ENCODE results near the gene SERPINF2. TPM values are rescaled to one million over a fixed set of nuclear protein-coding genes. Genes with fewer than 3 reads are reported as not detected.
"Not testable (repeated sequence)": the region's sequence is repeated elsewhere in the genome, so short reads cannot be mapped to it uniquely, and the experiment has no call there.

SERPINF2 gene
- total RNA-seq, 3 donors from 2014 or later: 18.4 to 30.1 (median 21.3) TPM

DNA sequence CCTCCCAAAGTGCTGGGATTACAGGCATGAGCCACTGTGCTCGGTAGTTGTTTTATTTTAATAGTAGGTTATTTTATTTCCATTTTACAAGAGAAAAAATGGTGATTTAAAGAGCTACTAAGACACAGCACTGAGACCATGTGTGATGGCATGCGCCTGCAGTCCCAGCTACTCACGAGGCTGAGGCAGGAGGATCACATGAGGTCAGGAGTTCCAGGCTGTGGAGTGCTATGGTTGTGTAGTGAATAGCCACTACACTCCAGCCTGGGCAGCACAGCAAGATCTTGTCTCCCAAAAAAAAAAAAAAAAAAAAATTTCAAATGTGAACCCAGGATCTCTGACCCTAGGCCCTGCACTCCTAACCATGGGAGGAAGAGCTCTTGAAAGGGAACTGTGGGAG lies 22.9 kb downstream of the SERPINF2 start:
- H3K27ac ChIP-seq: peak overlapping the region; percentile 68 to 70
- no peaks in the 10 kb centered on the region for H3K9me3 ChIP-seq
- no peak for DNase-seq (ENCODE audit: low spot score in 2 of 2)
- no peaks in the 10 kb centered on the region for H3K27me3 ChIP-seq
- H3K36me3 ChIP-seq: no peaks in the 10 kb centered on the region
- TF ChIP-seq POLR2AphosphoS5 (IDR thresholded peaks at IDR 0.05) (no peak), POLR2A (IDR thresholded peaks at IDR 0.05) (no peak)
- TF ChIP-seq, protein P1, sequence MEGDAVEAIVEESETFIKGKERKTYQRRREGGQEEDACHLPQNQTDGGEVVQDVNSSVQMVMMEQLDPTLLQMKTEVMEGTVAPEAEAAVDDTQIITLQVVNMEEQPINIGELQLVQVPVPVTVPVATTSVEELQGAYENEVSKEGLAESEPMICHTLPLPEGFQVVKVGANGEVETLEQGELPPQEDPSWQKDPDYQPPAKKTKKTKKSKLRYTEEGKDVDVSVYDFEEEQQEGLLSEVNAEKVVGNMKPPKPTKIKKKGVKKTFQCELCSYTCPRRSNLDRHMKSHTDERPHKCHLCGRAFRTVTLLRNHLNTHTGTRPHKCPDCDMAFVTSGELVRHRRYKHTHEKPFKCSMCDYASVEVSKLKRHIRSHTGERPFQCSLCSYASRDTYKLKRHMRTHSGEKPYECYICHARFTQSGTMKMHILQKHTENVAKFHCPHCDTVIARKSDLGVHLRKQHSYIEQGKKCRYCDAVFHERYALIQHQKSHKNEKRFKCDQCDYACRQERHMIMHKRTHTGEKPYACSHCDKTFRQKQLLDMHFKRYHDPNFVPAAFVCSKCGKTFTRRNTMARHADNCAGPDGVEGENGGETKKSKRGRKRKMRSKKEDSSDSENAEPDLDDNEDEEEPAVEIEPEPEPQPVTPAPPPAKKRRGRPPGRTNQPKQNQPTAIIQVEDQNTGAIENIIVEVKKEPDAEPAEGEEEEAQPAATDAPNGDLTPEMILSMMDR (IDR thresholded peaks at IDR 0.05): no peak
- no peak overlapping the region for H3K4me3 ChIP-seq
- H3K4me1 ChIP-seq: peaks cover 0 to 3% of the 10 kb centered on the region in 2 donors
- intact Hi-C loops (cut with DNase I; ENCODE audit: low total_unique reads): no loop called here

DNA sequence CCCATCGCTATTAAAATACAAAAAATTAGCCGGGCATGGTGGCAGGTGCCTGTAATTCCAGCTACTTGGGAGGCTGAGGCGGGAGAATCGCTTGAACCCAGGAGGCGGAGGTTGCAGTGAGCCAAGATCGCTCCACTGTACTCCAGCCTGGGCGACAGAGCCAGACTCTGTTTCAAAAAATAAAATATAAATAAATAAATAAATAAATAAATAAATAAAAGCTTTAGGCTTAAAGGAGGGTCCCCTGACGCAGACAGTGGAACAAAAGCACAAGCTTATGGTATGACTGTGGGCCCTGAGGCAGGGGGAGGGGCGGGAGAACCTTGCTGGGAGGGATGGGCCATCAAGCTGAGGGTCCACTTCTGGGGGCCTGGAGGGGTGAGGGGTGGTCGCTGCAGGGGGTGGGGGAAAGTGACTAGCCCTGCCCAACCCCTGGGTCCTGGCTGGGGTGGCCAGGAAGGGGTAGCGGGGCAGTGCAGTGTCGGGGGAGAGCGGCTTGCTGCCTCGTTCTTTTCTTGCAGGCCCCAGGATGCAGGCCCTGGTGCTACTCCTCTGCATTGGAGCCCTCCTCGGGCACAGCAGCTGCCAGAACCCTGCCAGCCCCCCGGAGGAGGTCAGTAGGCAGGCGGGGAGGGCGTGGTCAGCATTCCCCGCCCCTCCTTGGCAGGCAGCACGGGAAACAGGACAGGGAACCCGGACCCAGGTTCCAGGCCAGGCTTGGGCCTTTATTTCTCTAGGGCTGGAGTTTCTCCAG lies 23.9 kb downstream of the SERPINF2 start:
- Histone ChIP-seq H3K27ac (peak overlapping the region; percentile 70 to 74), H3K27me3 (no peaks in the 10 kb centered on the region), H3K4me1 (peaks cover 0 to 3% of the 10 kb centered on the region in 2 donors), H3K9me3 (no peaks in the 10 kb centered on the region), H3K36me3 (no peaks in the 10 kb centered on the region), H3K4me3 (no peak overlapping the region)
- intact Hi-C loops (cut with DNase I; ENCODE audit: low total_unique reads): no loop called here
- DNase-seq (ENCODE audit: low spot score in 2 of 2): no peak
- TF ChIP-seq POLR2A (IDR thresholded peaks at IDR 0.05) (no peak), POLR2AphosphoS5 (IDR thresholded peaks at IDR 0.05) (no peak)
- TF ChIP-seq, protein P1 (IDR thresholded peaks at IDR 0.05): no peak

DNA sequence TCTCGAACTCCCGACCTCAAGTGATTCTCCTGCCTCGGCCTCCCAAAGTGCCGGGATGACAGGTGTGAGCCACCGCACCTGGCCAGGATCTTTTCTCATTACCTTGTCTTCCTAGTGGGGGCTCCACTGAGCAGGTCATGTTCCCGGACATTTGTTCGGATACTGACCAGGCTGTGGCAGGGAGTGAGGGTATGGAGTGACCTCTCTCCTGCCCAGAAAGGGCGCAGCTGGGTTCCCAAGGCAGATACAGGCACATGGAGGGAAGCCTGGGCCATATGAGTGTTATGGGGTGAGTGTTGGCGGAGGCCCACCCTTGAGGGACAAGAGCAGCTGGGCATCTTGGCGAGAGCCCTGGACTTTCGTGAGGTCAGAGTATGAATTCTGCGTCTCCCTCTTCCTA lies 24.7 kb downstream of the SERPINF2 start:
- intact Hi-C loops (cut with DNase I; ENCODE audit: low total_unique reads): no loop called here
- no peaks in the 10 kb centered on the region for H3K9me3 ChIP-seq
- TF ChIP-seq POLR2A (IDR thresholded peaks at IDR 0.05): no peak
- TF ChIP-seq, protein P1 (IDR thresholded peaks at IDR 0.05): no peak
- TF ChIP-seq POLR2AphosphoS5 (IDR thresholded peaks at IDR 0.05): no peak
- peak overlapping the region; percentile 70 to 74 for H3K27ac ChIP-seq
- no peak overlapping the region for H3K4me3 ChIP-seq
- H3K4me1 ChIP-seq: peaks cover 0 to 3% of the 10 kb centered on the region in 2 donors
- no peaks in the 10 kb centered on the region for H3K36me3 ChIP-seq
- H3K27me3 ChIP-seq: no peaks in the 10 kb centered on the region
- no peak for DNase-seq (ENCODE audit: low spot score in 2 of 2)

DNA sequence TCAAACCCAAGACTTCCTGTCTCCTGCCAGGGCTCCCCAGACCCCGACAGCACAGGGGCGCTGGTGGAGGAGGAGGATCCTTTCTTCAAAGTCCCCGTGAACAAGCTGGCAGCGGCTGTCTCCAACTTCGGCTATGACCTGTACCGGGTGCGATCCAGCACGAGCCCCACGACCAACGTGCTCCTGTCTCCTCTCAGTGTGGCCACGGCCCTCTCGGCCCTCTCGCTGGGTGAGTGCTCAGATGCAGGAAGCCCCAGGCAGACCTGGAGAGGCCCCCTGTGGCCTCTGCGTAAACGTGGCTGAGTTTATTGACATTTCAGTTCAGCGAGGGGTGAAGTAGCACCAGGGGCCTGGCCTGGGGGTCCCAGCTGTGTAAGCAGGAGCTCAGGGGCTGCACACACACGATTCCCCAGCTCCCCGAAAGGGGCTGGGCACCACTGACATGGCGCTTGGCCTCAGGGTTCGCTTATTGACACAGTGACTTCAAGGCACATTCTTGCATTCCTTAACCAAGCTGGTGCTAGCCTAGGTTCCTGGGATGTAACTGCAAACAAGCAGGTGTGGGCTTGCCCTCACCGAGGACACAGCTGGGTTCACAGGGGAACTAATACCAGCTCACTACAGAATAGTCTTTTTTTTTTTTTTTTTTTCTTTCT lies 27.3 kb downstream of the SERPINF2 start:
- Histone ChIP-seq H3K4me1 (peaks cover 3 to 7% of the 10 kb centered on the region in 2 donors), H3K27me3 (no peaks in the 10 kb centered on the region), H3K27ac (peak overlapping the region; percentile 89 to 92), H3K4me3 (peak overlapping the region in 1 of 3 donors; percentile 31), H3K9me3 (no peaks in the 10 kb centered on the region), H3K36me3 (no peaks in the 10 kb centered on the region)
- TF ChIP-seq POLR2AphosphoS5 (IDR thresholded peaks at IDR 0.05) (peak in 2 of 3 donors; percentile 39 to 72), POLR2A (IDR thresholded peaks at IDR 0.05) (no peak)
- intact Hi-C loops (cut with DNase I; ENCODE audit: low total_unique reads): no loop called here
- DNase-seq (ENCODE audit: low spot score in 2 of 2): peak; percentile 69 to 90

DNA sequence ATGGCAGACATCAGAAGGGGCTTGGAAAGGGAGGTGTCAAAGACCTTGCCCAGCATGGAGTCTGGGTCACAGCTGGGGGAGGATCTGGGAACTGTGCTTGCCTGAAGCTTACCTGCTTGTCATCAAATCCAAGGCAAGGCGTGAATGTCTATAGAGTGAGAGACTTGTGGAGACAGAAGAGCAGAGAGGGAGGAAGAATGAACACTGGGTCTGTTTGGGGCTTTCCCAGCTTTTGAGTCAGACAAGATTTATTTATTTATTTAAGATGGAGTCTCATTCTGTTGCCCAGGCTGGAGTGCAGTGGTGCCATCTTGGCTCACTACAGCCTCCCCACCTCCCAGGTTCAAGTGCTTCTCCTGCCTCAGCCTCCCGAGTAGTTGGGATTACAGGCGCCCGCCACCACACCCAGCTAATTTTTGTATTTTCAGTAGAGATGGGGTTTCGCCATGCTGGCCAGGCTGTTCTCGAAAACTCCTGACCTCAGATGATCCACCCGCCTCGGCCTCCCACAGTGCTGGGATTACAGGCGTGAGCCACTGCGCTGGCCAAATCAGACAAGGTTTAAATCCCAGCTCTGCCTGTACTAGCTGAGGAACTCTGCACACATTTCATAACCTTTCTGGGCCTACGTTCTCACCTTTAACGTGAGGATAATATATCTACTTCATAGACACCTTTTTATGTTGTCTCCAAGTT lies 30.5 kb downstream of the SERPINF2 start:
- DNase-seq (ENCODE audit: low spot score in 2 of 2); H3K9me3 ChIP-seq; H3K27me3 ChIP-seq; H3K4me1 ChIP-seq; intact Hi-C loops (cut with DNase I; ENCODE audit: low total_unique reads); H3K36me3 ChIP-seq: not testable (repeated sequence)
- Histone ChIP-seq H3K4me3 (peak overlapping the region in 1 of 3 donors; percentile 10), H3K27ac (peak overlapping the region; percentile 77 to 87)

Data from breast epithelium (tissue), 4 donors.